Measurements from ENCODE around the gene HACD2. TPM values are rescaled to one million over a fixed set of nuclear protein-coding genes. Genes with fewer than 3 reads are reported as not detected.

Gene HACD2
- total RNA-seq, 1 donor from 2014 or later: 35.9 TPM

DNA sequence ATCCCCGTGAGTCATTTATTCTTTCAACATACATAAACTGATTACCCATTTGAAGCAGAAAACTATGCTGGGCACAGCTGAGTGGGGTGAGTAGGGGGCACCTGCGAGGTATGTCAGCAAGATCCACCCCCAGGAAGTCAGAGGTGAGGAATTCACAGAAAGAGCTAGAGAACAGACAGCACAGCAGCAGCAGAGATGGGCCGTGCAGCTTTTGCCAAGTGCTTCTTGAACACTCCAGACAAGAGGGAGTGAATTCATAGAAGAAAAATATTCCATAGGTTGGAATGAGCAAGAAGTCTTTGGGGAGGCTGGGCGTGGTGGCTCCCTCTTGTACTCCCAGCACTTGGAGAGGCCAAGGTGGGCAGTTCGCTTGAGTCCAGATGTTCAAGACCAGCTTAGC is 126.6 kb downstream of the HACD2 start:
- Histone ChIP-seq H3K4me1 (peaks cover 11% of the 10 kb centered on the region), H3K27ac (no peak overlapping the region), H3F3A (ENCODE audit: low read depth) (peaks cover 15% of the 10 kb centered on the region), H3K27me3 (peaks cover 10% of the 10 kb centered on the region), H3K79me2 (ENCODE audit: low read depth) (no peaks in the 10 kb centered on the region), H2AFZ (replicated peaks) (no peak overlapping the region), H4K20me1 (ENCODE audit: low read depth) (peaks cover 3% of the 10 kb centered on the region), H3K36me3 (no peaks in the 10 kb centered on the region), H3K4me3 (no peak overlapping the region), H3K9ac (no peak overlapping the region), H3K9me3 (ENCODE audit: low read depth) (no peaks in the 10 kb centered on the region), H3K4me2 (no peak overlapping the region)
- no peak for DNase-seq (ENCODE audit: low spot score)
- peaks cover 16% of the 10 kb centered on the region for H3K27me3 Mint-ChIP-seq (ENCODE audit: insufficient read depth, low read depth)
- H3K4me1 Mint-ChIP-seq: peaks cover 23% of the 10 kb centered on the region
- H3K4me3 Mint-ChIP-seq: no peak overlapping the region
- no peaks in the 10 kb centered on the region for H3K36me3 Mint-ChIP-seq
- no peaks in the 10 kb centered on the region for H3K9me3 Mint-ChIP-seq
- TF ChIP-seq EZH2phosphoT487 (IDR thresholded peaks at IDR 0.05) (no peak), EZH2 (IDR thresholded peaks at IDR 0.05) (no peak)
- TF ChIP-seq, protein P1, sequence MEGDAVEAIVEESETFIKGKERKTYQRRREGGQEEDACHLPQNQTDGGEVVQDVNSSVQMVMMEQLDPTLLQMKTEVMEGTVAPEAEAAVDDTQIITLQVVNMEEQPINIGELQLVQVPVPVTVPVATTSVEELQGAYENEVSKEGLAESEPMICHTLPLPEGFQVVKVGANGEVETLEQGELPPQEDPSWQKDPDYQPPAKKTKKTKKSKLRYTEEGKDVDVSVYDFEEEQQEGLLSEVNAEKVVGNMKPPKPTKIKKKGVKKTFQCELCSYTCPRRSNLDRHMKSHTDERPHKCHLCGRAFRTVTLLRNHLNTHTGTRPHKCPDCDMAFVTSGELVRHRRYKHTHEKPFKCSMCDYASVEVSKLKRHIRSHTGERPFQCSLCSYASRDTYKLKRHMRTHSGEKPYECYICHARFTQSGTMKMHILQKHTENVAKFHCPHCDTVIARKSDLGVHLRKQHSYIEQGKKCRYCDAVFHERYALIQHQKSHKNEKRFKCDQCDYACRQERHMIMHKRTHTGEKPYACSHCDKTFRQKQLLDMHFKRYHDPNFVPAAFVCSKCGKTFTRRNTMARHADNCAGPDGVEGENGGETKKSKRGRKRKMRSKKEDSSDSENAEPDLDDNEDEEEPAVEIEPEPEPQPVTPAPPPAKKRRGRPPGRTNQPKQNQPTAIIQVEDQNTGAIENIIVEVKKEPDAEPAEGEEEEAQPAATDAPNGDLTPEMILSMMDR (IDR thresholded peaks at IDR 0.05): no peak
- no peak overlapping the region for H3K27ac Mint-ChIP-seq

DNA sequence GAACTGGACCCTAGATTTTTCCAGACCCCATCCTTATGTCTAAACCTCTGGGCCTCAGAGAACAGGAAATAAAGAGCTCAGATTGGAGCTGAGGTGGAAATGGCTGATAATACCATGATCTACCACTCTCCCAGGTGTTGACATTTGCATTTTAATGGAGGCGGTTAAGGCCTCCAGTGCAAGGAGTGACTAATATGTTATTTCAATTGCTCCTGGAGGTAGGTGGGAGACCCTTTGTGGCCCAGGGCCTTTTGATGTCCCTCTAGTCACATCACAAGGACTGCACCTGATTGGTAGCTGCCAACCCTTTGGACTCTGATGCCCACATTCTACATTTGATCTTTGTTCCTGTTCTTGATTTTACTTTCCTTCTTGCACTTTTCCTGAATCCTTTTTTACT is 127.0 kb downstream of the HACD2 start:
- no peak overlapping the region for H3K4me3 ChIP-seq
- H3F3A ChIP-seq (ENCODE audit: low read depth): peaks cover 15% of the 10 kb centered on the region
- Mint-ChIP-seq H3K27me3 (ENCODE audit: insufficient read depth, low read depth) (peaks cover 16% of the 10 kb centered on the region), H3K9me3 (no peaks in the 10 kb centered on the region), H3K4me3 (no peak overlapping the region), H3K27ac (no peak overlapping the region), H3K4me1 (peaks cover 23% of the 10 kb centered on the region), H3K36me3 (no peaks in the 10 kb centered on the region)
- no peak overlapping the region for H3K4me2 ChIP-seq
- no peak for TF ChIP-seq EZH2phosphoT487 (IDR thresholded peaks at IDR 0.05)
- TF ChIP-seq EZH2 (IDR thresholded peaks at IDR 0.05): no peak
- TF ChIP-seq, protein P1 (IDR thresholded peaks at IDR 0.05): no peak
- no peaks in the 10 kb centered on the region for H3K9me3 ChIP-seq (ENCODE audit: low read depth)
- H3K36me3 ChIP-seq: no peaks in the 10 kb centered on the region
- no peak overlapping the region for H3K27ac ChIP-seq
- H3K27me3 ChIP-seq: peaks cover 14% of the 10 kb centered on the region
- no peaks in the 10 kb centered on the region for H3K79me2 ChIP-seq (ENCODE audit: low read depth)
- H3K4me1 ChIP-seq: peaks cover 11% of the 10 kb centered on the region
- peaks cover 3% of the 10 kb centered on the region for H4K20me1 ChIP-seq (ENCODE audit: low read depth)
- no peak overlapping the region for H2AFZ ChIP-seq (replicated peaks)
- no peak overlapping the region for H3K9ac ChIP-seq
- DNase-seq (ENCODE audit: low spot score): no peak

DNA sequence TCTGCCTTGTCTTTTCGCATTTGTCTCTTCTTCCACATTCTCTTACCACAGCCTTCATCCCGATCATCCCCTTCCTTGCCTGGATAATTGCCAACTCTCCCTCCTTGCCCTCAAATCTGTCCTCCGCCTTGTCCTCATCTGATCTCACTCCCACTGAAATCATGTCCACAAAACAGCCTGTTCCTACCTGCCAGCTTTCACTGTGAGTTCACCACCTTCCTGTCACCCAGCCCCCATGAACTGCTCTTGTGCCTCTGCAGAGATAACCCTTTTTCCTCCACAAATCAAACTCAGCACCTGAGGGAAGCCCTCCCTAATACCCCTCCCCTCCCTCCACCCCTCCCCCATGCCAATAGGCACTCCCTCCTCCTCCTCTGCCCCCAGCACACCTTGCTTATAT is 131.2 kb downstream of the HACD2 start:
- H2AFZ ChIP-seq (replicated peaks): no peak overlapping the region
- H3K4me1 ChIP-seq: peaks cover 3% of the 10 kb centered on the region
- TF ChIP-seq EZH2 (IDR thresholded peaks at IDR 0.05): no peak
- no peak for TF ChIP-seq EZH2phosphoT487 (IDR thresholded peaks at IDR 0.05)
- TF ChIP-seq, protein P1 (IDR thresholded peaks at IDR 0.05): no peak
- no peak for DNase-seq (ENCODE audit: low spot score)
- Mint-ChIP-seq H3K27me3 (ENCODE audit: insufficient read depth, low read depth) (peaks cover 30% of the 10 kb centered on the region), H3K4me3 (no peak overlapping the region), H3K9me3 (no peaks in the 10 kb centered on the region), H3K4me1 (peaks cover 6% of the 10 kb centered on the region), H3K27ac (no peak overlapping the region), H3K36me3 (no peaks in the 10 kb centered on the region)
- H3K79me2 ChIP-seq (ENCODE audit: low read depth): no peaks in the 10 kb centered on the region
- H3F3A ChIP-seq (ENCODE audit: low read depth): peaks cover 15% of the 10 kb centered on the region
- no peak overlapping the region for H3K27ac ChIP-seq
- peaks cover 53% of the 10 kb centered on the region for H3K27me3 ChIP-seq
- no peak overlapping the region for H3K4me3 ChIP-seq
- no peak overlapping the region for H3K4me2 ChIP-seq
- H3K9ac ChIP-seq: no peak overlapping the region
- H4K20me1 ChIP-seq (ENCODE audit: low read depth): no peaks in the 10 kb centered on the region
- no peaks in the 10 kb centered on the region for H3K36me3 ChIP-seq
- no peaks in the 10 kb centered on the region for H3K9me3 ChIP-seq (ENCODE audit: low read depth)
